Fibroblast of villous mesenchyme (primary cell): Measurements from ENCODE around the gene TRAPPC6A. TPM values are rescaled to one million over a fixed set of nuclear protein-coding genes. Genes with fewer than 3 reads are reported as not detected.
A peak's percentile ranks its signal among the peaks of the same experiment; 100 is the strongest.
"Not testable (repeated sequence)": the region's sequence is repeated elsewhere in the genome, so short reads cannot be mapped to it uniquely, and the experiment has no call there.

ENCODE experiments used
- DNase-seq: peaks from one replicate; pipeline ENCODE4 v3.0.0-alpha.2; 2010; ENCODE audit warnings: low read depth
- H3K4me3 ChIP-seq: 2 replicates; pipeline ENCODE4 v1.5.1; 2011; ENCODE audit warnings: low read depth, mild to moderate bottlenecking, low read length
- total RNA-seq: library from RNA; depleted of rRNA; stranded (reverse); fragments of >200 nt; gene quantifications from 2 replicates; pipeline ENCODE4 v1.2.3, GENCODE V29; 2012
- TF ChIP-seq, protein P1 (sequence below): IDR thresholded peaks from 2 replicates; pipeline ENCODE4 v1.5.1; 2012; ENCODE audit warnings: low read depth, mild to moderate bottlenecking, low read length; ENCODE audit not compliant: insufficient read depth

TRAPPC6A gene
- total RNA-seq, 1 donor = 3.9 TPM

DNA sequence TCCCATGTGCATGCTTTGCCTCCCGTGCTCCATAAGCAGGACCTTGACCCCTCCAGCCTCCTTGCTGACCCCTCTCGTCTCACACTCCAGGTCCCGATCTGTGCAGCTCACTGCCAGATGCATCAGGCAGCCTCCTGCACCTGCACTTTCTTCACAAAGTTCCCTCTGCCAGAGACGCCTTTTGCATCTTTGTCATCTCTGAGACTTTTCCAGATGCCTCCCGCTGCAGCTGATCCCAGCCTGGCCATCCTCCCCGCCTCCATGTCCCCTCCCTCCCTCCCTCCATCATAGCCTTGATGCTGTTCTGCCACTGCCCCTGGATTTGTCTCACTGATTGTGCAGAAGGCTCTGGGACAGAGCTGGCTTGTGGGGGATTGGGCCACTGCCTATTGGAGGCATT is 55.2 kb downstream of the TRAPPC6A start:
- DNase-seq = no peak
- no peak overlapping the region for H3K4me3 ChIP-seq
- TF ChIP-seq, protein P1, sequence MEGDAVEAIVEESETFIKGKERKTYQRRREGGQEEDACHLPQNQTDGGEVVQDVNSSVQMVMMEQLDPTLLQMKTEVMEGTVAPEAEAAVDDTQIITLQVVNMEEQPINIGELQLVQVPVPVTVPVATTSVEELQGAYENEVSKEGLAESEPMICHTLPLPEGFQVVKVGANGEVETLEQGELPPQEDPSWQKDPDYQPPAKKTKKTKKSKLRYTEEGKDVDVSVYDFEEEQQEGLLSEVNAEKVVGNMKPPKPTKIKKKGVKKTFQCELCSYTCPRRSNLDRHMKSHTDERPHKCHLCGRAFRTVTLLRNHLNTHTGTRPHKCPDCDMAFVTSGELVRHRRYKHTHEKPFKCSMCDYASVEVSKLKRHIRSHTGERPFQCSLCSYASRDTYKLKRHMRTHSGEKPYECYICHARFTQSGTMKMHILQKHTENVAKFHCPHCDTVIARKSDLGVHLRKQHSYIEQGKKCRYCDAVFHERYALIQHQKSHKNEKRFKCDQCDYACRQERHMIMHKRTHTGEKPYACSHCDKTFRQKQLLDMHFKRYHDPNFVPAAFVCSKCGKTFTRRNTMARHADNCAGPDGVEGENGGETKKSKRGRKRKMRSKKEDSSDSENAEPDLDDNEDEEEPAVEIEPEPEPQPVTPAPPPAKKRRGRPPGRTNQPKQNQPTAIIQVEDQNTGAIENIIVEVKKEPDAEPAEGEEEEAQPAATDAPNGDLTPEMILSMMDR = no peak

DNA sequence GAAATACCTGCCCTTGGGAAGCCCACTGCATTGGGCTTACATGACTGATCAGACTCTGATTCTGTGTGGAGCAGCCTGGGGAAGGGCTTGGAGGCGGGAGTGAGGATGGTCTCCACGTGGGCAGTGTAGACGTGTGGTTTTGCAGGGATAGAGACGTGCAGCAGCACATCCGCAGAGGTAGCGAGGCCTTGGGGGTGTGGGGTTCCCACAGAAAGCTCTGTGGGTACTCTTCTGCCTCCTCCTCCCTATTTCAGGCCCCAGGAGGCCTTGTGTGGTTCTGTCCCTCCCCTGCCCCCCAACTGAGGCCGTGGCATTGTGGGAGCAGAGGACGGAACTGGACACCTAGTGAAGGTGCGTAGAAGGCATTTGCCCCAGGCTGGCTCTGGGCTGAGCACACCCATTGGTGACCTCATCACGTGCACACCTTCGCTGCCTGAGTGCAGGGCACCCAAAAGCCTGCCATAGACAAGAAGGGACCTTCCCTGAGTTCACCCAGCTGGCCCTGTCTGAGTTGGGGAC is 56.2 kb downstream of the TRAPPC6A start:
- no peak for DNase-seq
- TF ChIP-seq, protein P1 = no peak
- H3K4me3 ChIP-seq = no peak overlapping the region

DNA sequence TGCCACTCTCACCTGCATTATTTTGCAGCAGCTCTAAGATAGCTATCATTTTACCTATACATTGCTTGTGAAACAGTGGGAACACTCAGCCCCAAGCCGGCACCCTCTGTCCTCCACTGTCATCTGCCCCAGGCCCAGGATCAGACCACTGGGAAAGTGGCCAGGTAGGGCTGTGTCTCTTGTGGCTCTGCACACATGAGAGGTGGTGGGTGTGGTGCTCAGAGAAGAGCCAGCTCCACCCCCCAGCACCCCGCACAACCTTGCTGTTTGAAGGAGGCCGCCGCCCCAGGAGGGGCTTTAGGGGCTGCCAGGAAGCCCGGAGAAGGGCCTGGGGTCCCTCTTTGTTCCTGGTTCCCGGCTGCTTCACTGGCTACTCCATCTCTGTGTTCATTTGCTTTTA is 58.5 kb downstream of the TRAPPC6A start:
- no peak for DNase-seq
- TF ChIP-seq, protein P1 = no peak

DNA sequence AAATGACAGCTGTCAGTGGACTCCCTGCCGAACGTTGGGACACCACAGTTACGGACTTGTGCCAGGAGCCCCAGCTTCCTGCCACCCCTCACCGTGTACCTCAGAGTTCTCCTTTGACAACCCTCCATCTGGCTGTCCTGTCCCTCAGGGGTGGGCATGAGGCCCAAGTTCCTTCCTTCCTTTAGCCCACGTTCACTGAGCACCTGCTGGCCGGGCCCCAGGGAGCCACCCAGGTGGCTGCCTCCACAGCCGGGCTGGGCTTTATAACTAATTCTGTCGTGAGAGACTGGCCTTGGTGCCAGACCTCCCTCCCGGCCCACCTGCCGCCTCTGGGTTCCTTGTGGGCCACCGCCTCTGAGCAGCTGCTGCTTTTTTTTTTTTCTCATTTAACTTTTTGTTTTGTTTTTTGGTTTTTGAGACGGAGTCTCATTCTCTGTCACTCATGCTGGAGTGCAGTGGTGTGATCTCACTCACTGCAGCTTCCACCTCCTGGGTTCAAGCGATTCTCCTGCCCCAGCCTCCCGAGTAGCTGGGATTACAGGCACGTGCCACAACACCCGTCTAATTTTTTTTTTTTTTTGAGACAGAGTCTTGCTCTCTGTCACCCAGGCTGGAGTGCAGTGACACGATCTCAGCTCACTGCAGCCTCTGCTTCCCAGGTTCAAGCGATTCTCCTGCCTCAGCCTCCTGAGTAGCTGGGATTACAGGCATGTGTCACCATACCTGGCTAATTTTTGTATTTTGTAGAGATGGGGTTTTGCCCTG is 59.3 kb downstream of the TRAPPC6A start:
- not testable (repeated sequence) for DNase-seq, H3K4me3 ChIP-seq

More for the DNA sequence above, 58.5 kb downstream of the TRAPPC6A start:
- H3K4me3 ChIP-seq = no peak overlapping the region

DNA sequence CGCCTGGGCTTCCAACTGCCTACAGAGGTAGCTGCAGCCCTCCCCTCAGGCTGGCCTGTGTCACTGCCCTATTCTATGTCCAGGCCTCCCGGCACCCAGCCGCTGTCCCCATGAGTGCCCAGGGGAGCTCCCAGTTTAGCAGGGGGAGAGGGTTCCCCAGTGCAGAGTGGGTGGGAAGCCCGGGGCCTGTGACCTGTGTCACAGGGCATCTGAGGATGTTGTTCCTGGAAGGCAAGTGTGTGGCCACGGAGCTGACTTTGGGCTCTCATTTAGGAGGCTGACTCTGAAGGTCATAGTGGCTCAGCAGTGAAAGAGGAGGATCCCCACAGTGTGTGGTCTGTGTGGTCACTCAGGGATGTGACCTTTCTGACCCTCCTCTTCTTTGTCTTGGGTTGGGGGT is 59.9 kb downstream of the TRAPPC6A start:
- TF ChIP-seq, protein P1 = no peak
- DNase-seq = no peak
- no peak overlapping the region for H3K4me3 ChIP-seq

DNA sequence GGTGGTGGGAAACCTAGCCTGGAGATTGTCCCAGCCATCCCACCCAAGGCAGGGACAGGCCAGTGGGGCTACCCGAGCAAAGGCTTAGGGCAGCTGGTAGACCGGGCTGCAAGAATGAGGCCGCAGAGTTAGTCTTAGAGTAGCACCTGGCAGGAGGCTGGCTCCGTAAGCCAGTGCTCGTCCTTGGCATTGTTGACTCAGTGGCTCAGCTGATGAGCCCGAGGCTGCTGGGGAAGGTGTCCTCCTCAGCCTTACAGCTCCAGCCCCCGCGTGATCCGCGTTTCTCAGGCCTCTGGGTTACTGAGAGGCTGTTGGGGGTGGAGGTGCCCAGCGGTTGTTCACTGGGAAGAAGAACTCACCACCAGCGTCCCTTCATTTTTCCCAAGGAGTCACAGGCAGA is 60.4 kb downstream of the TRAPPC6A start:
- TF ChIP-seq, protein P1 = no peak
- DNase-seq = no peak
- H3K4me3 ChIP-seq = no peak overlapping the region

DNA sequence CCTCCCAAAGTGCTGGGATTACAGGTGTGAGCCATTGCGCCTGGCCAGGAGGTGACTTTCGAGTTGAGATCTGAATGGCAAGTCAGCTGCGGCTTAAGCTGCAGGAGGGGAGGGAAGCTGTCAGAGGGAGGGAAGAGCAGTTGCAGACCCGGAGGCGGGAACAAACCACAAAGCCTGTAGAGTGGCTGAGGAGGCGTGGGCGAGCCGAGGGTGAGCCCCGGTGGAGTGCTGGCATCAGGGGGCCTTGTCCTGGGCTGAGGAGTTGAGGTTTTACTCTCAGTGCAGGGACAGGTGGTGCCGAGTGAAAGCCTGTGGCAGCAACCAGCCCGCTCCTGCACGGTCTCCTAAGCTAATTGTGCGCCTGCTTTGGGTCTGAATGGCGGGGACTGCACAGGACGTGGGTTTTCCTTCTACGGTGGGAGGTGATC is 60.9 kb downstream of the TRAPPC6A start:
- TF ChIP-seq, protein P1 = no peak
- no peak overlapping the region for H3K4me3 ChIP-seq
- DNase-seq = peak; percentile 46
